HTERT RPE-1 (cell line): Measurements from ENCODE around the gene SPINK4.

Source experiments
- in situ Hi-C: fragments of 300-500 bp; cut with MboI; formaldehyde crosslinking; loops from 4 replicates; pipeline ENCODE4 v1.14.3; 2020; ENCODE audit warnings: low sequenced_read_pairs

SPINK4 gene

DNA sequence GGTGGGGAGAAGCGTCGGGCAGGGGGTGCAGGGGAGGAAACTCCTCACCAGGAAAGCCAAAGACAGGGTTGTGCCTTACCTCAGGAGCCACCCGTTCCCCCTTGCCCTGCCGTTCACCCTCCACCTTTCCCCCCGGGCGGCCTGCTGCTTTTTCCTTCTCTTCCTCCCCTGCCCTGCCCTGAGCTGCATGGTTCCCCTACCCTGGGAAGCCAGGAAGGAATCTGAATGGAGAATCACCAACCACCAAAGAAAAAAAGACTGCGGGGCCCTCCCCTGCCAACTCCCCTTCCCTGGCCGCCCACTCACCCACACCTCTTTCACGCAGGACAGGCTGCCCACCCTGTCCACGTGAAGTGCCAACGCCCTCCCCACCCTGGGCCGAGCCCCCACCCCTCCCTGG, 49.5 kb downstream of the SPINK4 start:
- in situ Hi-C loops: no loop called here

DNA sequence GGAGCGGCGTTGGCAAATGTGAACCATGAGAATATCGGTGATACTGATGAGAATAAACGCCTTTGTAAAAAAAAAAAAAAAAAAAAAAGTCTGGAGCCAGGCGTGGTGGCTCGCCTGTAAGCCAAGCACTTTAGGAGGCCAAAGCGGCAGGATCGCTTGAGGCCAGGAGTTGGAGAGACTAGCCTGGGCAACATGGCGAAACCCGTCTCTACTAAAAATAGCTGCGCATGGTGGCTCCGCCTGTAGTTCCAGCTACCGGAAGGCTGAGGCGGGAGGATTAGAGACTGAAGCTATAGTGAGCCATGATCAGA, 49.9 kb downstream of the SPINK4 start:
- in situ Hi-C loops: no loop called here

DNA sequence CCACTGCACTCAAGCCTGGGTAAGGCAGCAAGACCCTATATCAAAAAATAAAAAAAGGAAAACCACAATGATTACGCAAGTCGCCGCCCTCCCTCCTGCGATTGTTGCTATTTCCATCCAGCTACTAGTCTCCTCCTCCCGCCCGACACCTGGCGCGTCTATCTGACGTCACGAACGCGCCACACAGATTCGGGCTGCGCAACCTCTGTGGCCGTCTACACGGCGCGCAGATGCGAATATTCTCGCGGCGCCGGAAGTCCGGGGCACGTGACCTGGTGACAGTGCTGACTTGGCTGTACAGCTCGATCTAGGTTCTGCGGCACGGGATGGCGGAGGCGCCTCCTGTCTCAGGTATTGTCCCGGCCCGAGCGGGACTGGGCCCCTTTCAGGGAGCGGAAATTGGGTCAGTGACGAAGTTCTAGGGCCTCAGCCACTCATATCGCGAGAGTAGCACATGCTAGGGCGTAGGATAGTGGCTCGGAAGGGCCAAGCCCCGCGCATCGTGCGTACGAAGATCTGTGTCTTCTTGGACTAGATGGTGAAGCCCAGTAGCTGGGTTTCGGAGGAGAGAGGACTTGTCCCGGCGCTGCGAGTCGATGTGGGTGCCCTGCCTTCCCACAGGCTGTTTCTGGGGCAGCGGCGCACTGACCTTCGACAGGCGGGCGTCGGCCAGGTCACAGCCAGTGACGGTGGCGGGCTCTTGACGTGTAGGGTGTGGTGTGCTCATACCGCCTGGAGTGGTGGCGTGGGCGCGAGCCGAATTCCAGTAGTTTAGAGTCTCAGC, 50.5 kb downstream of the SPINK4 start, which contains the start of gene NFX1:
NFX1 (plus strand) TSS at position 270 of the 784 bp plus-strand sequence; CDS start at position 327, 57 bp downstream.
- in situ Hi-C loops: no loop called here

DNA sequence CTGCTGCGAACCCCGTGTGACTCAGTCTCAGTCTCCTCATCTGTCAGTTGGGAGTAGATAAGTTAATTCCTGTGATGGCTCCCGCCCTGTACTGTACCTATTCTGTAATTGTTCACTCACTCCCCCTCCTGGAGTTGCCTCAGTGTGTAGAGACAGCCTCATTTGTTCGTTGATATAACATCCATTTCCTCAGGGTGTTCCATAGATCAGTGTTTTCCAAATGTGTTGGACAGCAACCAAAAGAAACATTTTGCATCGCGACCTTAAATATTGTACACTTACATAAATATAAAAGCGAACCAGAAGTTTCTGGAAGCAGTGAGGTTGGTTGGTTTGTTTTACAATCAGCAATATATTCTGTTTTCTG, 51.0 kb downstream of the SPINK4 start:
- in situ Hi-C loops: no loop called here

DNA sequence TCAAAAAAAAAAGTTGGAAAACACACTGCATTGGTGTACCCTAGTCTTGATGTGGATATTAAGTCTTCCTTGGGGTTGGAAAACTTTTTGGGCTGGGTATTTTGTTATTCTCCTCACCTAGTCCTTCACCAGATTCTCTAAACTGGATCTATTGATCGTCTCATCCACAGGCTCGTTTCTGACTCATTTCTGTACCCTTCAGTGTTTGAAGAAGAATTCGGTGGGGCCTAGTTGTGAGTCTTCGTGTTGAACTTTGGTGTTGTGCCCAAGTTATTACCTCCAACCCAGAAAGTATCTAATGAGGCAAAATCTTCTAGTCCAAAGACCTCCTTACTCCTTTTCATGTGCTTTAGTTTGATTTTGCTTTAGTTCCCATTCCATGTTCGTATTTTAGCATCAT, 51.9 kb downstream of the SPINK4 start:
- in situ Hi-C loops: no loop called here

DNA sequence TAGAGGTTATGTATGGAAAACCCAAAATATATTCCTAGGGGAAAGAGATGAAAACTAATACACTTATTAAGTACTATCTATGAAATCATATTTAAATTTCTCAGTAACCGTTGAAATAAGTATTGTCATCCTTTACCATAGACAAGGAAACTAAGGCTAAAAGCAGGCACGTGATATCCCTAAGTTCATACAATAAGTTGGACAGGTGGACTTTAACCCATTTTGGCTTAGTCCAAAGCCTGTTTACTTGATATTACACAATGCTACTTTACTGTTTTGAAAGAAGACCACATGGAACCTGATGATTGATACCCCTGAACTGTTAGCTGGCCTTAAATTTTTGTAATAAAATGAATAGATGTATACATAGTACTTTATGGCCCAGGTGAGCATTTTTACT, 53.8 kb downstream of the SPINK4 start:
- in situ Hi-C loops: no loop called here

DNA sequence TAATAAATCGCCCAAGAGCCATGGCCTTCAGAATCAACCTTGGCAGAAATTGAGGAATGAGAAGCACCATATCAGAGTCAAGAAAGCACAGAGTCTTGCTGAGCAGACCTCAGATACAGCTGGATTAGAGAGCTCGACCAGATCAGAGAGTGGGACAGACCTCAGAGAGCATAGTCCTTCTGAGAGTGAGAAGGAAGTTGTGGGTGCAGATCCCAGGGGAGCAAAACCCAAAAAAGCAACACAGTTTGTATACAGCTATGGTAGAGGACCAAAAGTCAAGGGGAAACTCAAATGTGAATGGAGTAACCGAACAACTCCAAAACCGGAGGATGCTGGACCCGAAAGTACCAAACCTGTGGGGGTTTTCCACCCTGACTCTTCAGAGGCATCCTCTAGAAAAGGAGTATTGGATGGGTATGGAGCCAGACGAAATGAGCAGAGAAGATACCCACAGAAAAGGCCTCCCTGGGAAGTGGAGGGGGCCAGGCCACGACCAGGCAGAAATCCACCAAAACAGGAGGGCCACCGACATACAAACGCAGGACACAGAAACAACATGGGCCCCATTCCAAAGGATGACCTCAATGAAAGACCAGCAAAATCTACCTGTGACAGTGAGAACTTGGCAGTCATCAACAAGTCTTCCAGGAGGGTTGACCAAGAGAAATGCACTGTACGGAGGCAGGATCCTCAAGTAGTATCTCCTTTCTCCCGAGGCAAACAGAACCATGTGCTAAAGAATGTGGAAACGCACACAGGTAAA, 54.9 kb downstream of the SPINK4 start:
- in situ Hi-C loops: no loop called here

DNA sequence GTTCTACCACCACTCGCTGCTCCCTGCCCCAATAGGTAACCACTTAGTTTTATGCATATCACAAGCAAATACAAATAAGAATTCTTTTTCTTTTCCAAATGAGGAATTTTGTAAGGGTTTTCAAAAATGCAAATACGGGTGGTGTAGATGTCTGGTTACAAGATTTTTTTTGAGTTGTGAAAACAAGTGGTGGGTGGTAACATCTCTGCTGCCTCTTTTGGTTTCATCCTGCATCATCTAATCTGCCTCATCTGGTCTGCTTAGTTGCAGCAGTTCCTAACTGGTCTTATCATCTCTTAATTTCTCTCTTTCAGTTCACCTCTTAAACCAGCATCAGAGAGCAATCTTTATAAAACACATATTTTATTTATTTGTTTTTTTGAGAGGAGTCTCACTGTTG, 55.6 kb downstream of the SPINK4 start:
- in situ Hi-C loops: no loop called here

DNA sequence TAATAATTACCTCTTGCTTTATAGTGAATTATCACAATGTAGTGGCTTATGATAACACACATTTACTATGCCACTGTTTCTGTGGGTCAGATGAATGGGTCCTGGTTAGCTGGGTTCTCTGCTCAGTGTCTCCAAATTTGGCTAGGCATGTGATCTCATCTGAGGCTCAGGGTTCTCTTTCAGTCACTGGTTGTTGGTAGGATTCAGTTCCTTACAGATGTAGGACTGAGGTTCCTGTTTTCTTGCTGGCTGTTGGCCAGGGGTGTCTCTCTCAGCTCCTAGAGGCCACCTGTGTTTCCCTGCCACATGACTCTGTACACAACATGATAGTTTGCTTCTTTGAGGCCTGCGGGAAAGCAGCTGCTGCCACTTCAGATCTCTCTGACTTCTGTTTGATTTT, 57.5 kb downstream of the SPINK4 start:
- in situ Hi-C loops: no loop called here
